Measurements from ENCODE around the gene RNF126.

The RNF126 gene

GRCh38 chr19:647566-648284, 15.3 kb downstream of the RNF126 start:
- TF ChIP-seq CTCF (IDR thresholded peaks at IDR 0.05): no peak

GRCh38 chr19:646779-647565, 16.0 kb downstream of the RNF126 start:
- no peak for TF ChIP-seq CTCF (IDR thresholded peaks at IDR 0.05)

GRCh38 chr19:645912-646778, 16.9 kb downstream of the RNF126 start:
- TF ChIP-seq CTCF (IDR thresholded peaks at IDR 0.05): no peak

GRCh38 chr19:644789-645188, 18.2 kb downstream of the RNF126 start:
- no peak for TF ChIP-seq CTCF (IDR thresholded peaks at IDR 0.05)

- TF ChIP-seq CTCF (IDR thresholded peaks at IDR 0.05): no peak
These were observed 18.7 kb downstream of the RNF126 start for GRCh38 chr19:644363-644762.

GRCh38 chr19:643736-644135, 19.3 kb downstream of the RNF126 start:
- TF ChIP-seq CTCF (IDR thresholded peaks at IDR 0.05): no peak

Data from LNCAP (cell line).